GM12878 (cell line): Measurements from ENCODE around the gene ASTN1. TPM values are rescaled to one million over a fixed set of nuclear protein-coding genes. Genes with fewer than 3 reads are reported as not detected.

ENCODE experiments used
- ATAC-seq: fragments of 200-7000 bp; cut with Tn5 transposase; 3 replicates; pipeline ENCODE4 v1.9.1; 2020; ENCODE audit warnings: mild to moderate bottlenecking, moderate library complexity
- BruUV-seq: library from RNA; stranded (reverse); fragments of 400-500 nt; replicated peaks from 2 replicates; lab custom pipeline; 2021; lab: Mats Ljungman, UMichigan
- CTCF ChIA-PET: fragments of 300-600 bp; sonication (Branson Sonifier 250); formaldehyde crosslinking; extraction: SDS; loops from one replicate; lab custom pipeline; 2021; ENCODE audit warnings: inconsistent platforms; lab: Yijun Ruan, JAX
- POLR2A ChIA-PET: fragments of 350-600 bp; formaldehyde crosslinking; extraction: SDS; loops from one replicate; lab custom pipeline; 2021; ENCODE audit warnings: inconsistent platforms; lab: Charles Lee
- RAD21 ChIA-PET: fragments of 300-600 bp; sonication (Branson Sonifier 250); formaldehyde crosslinking; loops from one replicate; lab custom pipeline; 2023; ENCODE audit warnings: antibody characterized with exemption; ENCODE audit not compliant: unreplicated experiment; lab: Charles Lee
- SMC1A ChIA-PET: fragments of 300-600 bp; sonication (Branson Sonifier 250); formaldehyde crosslinking; loops from one replicate; lab custom pipeline; 2023; ENCODE audit not compliant: unreplicated experiment, uncharacterized antibody; lab: Charles Lee
- DNase-seq: peaks from one replicate; pipeline ENCODE4 v3.0.0-alpha.2; 2011; ENCODE audit warnings: low read depth, low spot score
- FAIRE-seq: peaks from 3 replicates; lab custom pipeline; 2011; peaks lifted over from hg19 to GRCh38; lab: Jason Lieb, UNC
- H2AFZ ChIP-seq: 2 replicates; pipeline ENCODE4 v1.6.0; 2011; ENCODE audit warnings: low read depth, low read length, control low read depth; ENCODE audit not compliant: control insufficient read depth
- H3K27ac ChIP-seq: 2 replicates; pipeline ENCODE4 v1.5.1; 2011; ENCODE audit warnings: control low read depth; ENCODE audit not compliant: control insufficient read depth, insufficient read depth
- H3K27me3 ChIP-seq, 2 experiments: replicated peaks in 1 of 2; 2 replicates each; pipeline versions ENCODE4 v1.6.0 to v1.6.1; 2011; ENCODE audit warnings: low read length in 1 of 2; ENCODE audit not compliant: control insufficient read depth in 2 of 2, insufficient read depth in 2 of 2
- H3K36me3 ChIP-seq, 2 experiments: 2 replicates each; pipeline ENCODE4 v1.5.1; 2011; ENCODE audit warnings: low read length in 1 of 2; ENCODE audit not compliant: control insufficient read depth in 2 of 2, insufficient read depth in 2 of 2
- H3K4me1 ChIP-seq: 2 replicates; pipeline ENCODE4 v1.6.1; 2011; ENCODE audit warnings: mild to moderate bottlenecking, low read length, moderate library complexity, mixed read lengths; ENCODE audit not compliant: control insufficient read depth, insufficient read depth
- H3K4me2 ChIP-seq: 2 replicates; pipeline ENCODE4 v1.6.0; 2011; ENCODE audit warnings: control low read depth; ENCODE audit not compliant: control insufficient read depth, insufficient read depth
- H3K4me3 ChIP-seq: fragments of 200-600 bp; sonication (generic); 2 replicates; pipeline ENCODE4 v1.5.1; 2016
- H3K79me2 ChIP-seq: 2 replicates; pipeline ENCODE4 v1.6.0; 2011; ENCODE audit warnings: low read length; ENCODE audit not compliant: control insufficient read depth, insufficient read depth
- H3K9ac ChIP-seq: 2 replicates; pipeline ENCODE4 v1.8.0; 2011; ENCODE audit warnings: low read length, control low read depth, mixed read lengths; ENCODE audit not compliant: control insufficient read depth, insufficient read depth
- H3K9me3 ChIP-seq: replicated peaks from 3 replicates; pipeline ENCODE4 v1.5.1; 2011; ENCODE audit warnings: mild to moderate bottlenecking, low read length; ENCODE audit not compliant: control insufficient read depth, insufficient read depth
- H4K20me1 ChIP-seq: 2 replicates; pipeline ENCODE4 v1.6.0; 2011; ENCODE audit not compliant: control insufficient read depth, insufficient read depth
- CREB1 ChIP-seq: IDR thresholded peaks from 2 replicates; pipeline ENCODE4 v1.6.1; 2012; ENCODE audit warnings: low read depth, mild to moderate bottlenecking, inconsistent platforms
- E2F4 ChIP-seq: IDR thresholded peaks from 2 replicates; pipeline ENCODE4 v1.6.1; 2012; ENCODE audit warnings: low read depth, low read length, improper control_type of control experiment
- IKZF2 ChIP-seq, 2 experiments: fragments of 450-650 bp; IDR thresholded peaks; 2 replicates each; pipeline ENCODE4 v1.6.1; 2017; ENCODE audit warnings: mild to moderate bottlenecking in 2 of 2, moderate library complexity in 2 of 2
- MEF2B ChIP-seq: fragments of 450-650 bp; IDR thresholded peaks from 2 replicates; pipeline ENCODE4 v1.6.1; 2018; ENCODE audit warnings: mild to moderate bottlenecking, moderate library complexity; ENCODE audit not compliant: partially characterized antibody, poor library complexity, severe bottlenecking
- PAX5 ChIP-seq: IDR thresholded peaks from 2 replicates; pipeline ENCODE4 v1.6.1; 2011; ENCODE audit warnings: low read depth, low read length, borderline replicate concordance
- SUPT20H ChIP-seq: IDR thresholded peaks from 2 replicates; pipeline ENCODE4 v1.6.1; 2011; ENCODE audit warnings: low read depth, mild to moderate bottlenecking, low read length, moderate library complexity, borderline replicate concordance; ENCODE audit not compliant: control insufficient read depth
- ZBTB40 ChIP-seq: fragments of 450-650 bp; IDR thresholded peaks from 2 replicates; pipeline ENCODE4 v1.6.1; 2016; ENCODE audit warnings: mild to moderate bottlenecking, moderate library complexity, borderline replicate concordance
- ZNF274 ChIP-seq: IDR thresholded peaks from one replicate; pipeline ENCODE4 v1.8.0; 2011; ENCODE audit not compliant: insufficient read length, insufficient read depth
- ZNF622 ChIP-seq: fragments of 450-650 bp; IDR thresholded peaks from 2 replicates; pipeline ENCODE4 v1.6.1; 2017; ENCODE audit warnings: mild to moderate bottlenecking, inconsistent platforms
- WGBS: methylation state at CpG from one replicate; pipeline ENCODE4 v1.1.6; 2016; ENCODE audit warnings: low lambda C conversion rate; ENCODE audit not compliant: insufficient replicate concordance, insufficient coverage; ENCODE audit errors: missing lambda C conversion rate; 5-methylcytosine and 5-hydroxymethylcytosine counted together
- in situ Hi-C: fragments of 300-500 bp; cut with MboI; formaldehyde crosslinking; loops from 9 replicates; pipeline ENCODE4 v1.14.3; 2018; ENCODE audit warnings: mixed read lengths
- intact Hi-C: fragments of 100-400 bp; cut with micrococcal nuclease; formaldehyde crosslinking; loops from one replicate; pipeline ENCODE4 v1.14.2; 2022; ENCODE audit not compliant: unreplicated experiment
- polyA plus RNA-seq, 11 experiments: library from polyadenylated mRNA; depleted of rRNA in 4 of 11; unstranded in 6 of 11; stranded (reverse) in 5 of 11; fragments of >200 nt; fragmentation: Nextera tagmentation in 4 of 11; fragmentation: Illumina TruSeq in 1 of 11; extraction: Ambion mirVana in 4 of 11; extraction: Trizol in 1 of 11; gene quantifications; 1 replicate in 1 of 11; 2 replicates in 10 of 11; pipeline versions ENCODE4 v1.2.1 to v1.2.3, GENCODE V29; 2011 to 2016; ENCODE audit warnings: inconsistent platforms in 2 of 11, missing spikeins in 2 of 11, low read depth in 1 of 11
- total RNA-seq, 4 experiments: library from RNA; depleted of rRNA in 3 of 4; stranded (reverse); fragments of >200 nt in 3 of 4; fragmentation: Illumina TruSeq in 1 of 4; extraction: Trizol in 1 of 4; gene quantifications; 2 replicates each; pipeline versions ENCODE4 v1.2.1 to v1.2.3, GENCODE V29; 2013 to 2021

ASTN1 gene
- total and polyA plus RNA-seq, 10 of the 15 experiments (the other 5 are each of a cell fraction or from before 2014, with no cell fraction given), result 0.04 TPM; not detected in 9

- intact Hi-C loops (no loop called here), in situ Hi-C loops (no loop called here)
- RAD21 ChIA-PET, result no interaction called here
- Histone ChIP-seq H3K27me3 (no peaks in the 10 kb centered on the region), H3K79me2 (no peaks in the 10 kb centered on the region), H3K4me2 (no peak overlapping the region), H3K4me1 (no peaks in the 10 kb centered on the region), H3K4me3 (no peak overlapping the region), H4K20me1 (no peaks in the 10 kb centered on the region), H3K36me3 (no peaks in the 10 kb centered on the region), H3K9me3 (no peaks in the 10 kb centered on the region), H2AFZ (no peak overlapping the region), H3K27ac (no peak overlapping the region), H3K9ac (no peak overlapping the region)
- FAIRE-seq, result no peak
- DNase-seq, result no peak
- POLR2A ChIA-PET, result no interaction called here
- no TSS peak for BruUV-seq
- SMC1A ChIA-PET, result no interaction called here
- TF ChIP-seq CREB1 (no peak), ZNF622 (no peak)
- CTCF ChIA-PET, result no interaction called here
- no peak for ATAC-seq
- WGBS, result 37% methylated on average over 4 of the region's 4 CpGs
These were observed 26.2 kb downstream of the ASTN1 start for GRCh38 chr1:177138347-177138746.

GRCh38 chr1:177137814-177138213, 26.7 kb downstream of the ASTN1 start:
- intact Hi-C loops, result no loop called here
- POLR2A ChIA-PET, result no interaction called here
- no peak for FAIRE-seq
- no peak overlapping the region for H2AFZ ChIP-seq
- RAD21 ChIA-PET, result no interaction called here
- no peak overlapping the region for H3K4me3 ChIP-seq
- in situ Hi-C loops, result no loop called here
- no peak for DNase-seq
- no peaks in the 10 kb centered on the region for H3K27me3 ChIP-seq
- no peaks in the 10 kb centered on the region for H3K4me1 ChIP-seq
- H3K4me2 ChIP-seq, result no peak overlapping the region
- TF ChIP-seq PAX5 (no peak), E2F4 (no peak), ZNF274 (no peak), SUPT20H (no peak), IKZF2 (IDR thresholded peaks at IDR 0.05) (no peak), MEF2B (no peak), ZBTB40 (no peak)
- no peak overlapping the region for H3K9ac ChIP-seq
- no TSS peak for BruUV-seq
- no peaks in the 10 kb centered on the region for H3K9me3 ChIP-seq
- no peaks in the 10 kb centered on the region for H3K79me2 ChIP-seq
- CTCF ChIA-PET, result interaction anchor here (1.0 kb wide), 1 partner anchor 189 kb away, joined by 3 read pairs; no protein-coding TSS in a partner anchor
- no peak overlapping the region for H3K27ac ChIP-seq
- H4K20me1 ChIP-seq, result no peaks in the 10 kb centered on the region
- SMC1A ChIA-PET, result no interaction called here
- no peaks in the 10 kb centered on the region for H3K36me3 ChIP-seq
- ATAC-seq, result no peak
- 0% methylated on average over 1 of the region's 1 CpG for WGBS
